Body of pancreas (tissue), 4 donors: ENCODE data around the gene CHCHD10.

ENCODE experiments used
- POLR2A ChIP-seq, 3 donors: fragments of 450-650 bp; IDR thresholded peaks; one replicate each; pipeline ENCODE4 v1.6.1; 2016; ENCODE audit warnings: antibody characterized with exemption in 3 of 3, mild to moderate bottlenecking in 2 of 3
- TF ChIP-seq, protein P1 (sequence below), 7 experiments: fragments of 450-650 bp in 4 of 7; fragments of 200-600 bp in 3 of 7; sonication (generic) in 3 of 7; IDR thresholded peaks; one replicate each; pipeline ENCODE4 v1.5.1; 2016 to 2019; ENCODE audit warnings: antibody characterized with exemption in 7 of 7

DNA sequence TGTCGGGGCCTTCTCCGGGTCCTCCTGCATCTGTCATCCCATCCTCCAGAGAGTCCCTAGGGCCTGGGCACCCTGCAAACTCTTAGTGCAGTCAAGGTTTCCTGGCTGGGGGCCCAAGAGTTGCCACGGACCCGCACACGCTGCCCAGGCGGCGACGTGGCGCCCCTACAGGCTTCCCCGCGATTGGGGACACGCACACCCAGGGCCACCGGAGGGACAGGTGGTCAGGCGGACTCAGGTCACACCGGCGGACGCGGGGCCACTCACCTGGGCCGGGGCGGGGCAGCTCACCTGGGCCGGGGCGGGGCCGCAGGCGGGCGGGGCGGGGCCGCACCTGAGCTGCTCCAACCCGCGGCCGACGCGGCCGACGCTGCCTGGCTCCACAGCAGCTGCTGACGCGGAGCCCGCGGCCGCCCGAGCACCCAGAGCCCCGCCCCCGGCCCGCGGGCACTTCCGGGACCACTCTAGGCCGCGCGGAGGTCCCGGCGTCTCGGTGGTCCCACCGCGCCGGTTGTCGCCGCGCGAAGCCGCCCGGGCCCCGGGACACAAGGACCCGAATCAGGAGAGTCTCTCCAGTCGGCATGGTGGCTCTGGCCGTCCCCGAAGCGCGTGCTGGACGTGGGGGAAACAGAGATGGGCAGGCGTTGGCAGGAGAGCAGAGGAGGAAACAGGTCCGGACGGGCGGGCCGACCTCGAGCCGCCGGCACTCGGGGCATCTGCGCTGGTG is 16.9 kb downstream of the CHCHD10 start, which contains the start of gene ZNF70:
- TF ChIP-seq, protein P1, sequence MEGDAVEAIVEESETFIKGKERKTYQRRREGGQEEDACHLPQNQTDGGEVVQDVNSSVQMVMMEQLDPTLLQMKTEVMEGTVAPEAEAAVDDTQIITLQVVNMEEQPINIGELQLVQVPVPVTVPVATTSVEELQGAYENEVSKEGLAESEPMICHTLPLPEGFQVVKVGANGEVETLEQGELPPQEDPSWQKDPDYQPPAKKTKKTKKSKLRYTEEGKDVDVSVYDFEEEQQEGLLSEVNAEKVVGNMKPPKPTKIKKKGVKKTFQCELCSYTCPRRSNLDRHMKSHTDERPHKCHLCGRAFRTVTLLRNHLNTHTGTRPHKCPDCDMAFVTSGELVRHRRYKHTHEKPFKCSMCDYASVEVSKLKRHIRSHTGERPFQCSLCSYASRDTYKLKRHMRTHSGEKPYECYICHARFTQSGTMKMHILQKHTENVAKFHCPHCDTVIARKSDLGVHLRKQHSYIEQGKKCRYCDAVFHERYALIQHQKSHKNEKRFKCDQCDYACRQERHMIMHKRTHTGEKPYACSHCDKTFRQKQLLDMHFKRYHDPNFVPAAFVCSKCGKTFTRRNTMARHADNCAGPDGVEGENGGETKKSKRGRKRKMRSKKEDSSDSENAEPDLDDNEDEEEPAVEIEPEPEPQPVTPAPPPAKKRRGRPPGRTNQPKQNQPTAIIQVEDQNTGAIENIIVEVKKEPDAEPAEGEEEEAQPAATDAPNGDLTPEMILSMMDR (IDR thresholded peaks at IDR 0.05): peak in 4 of 7 experiments; percentile 30 to 45 (median 39)
- TF ChIP-seq POLR2A (IDR thresholded peaks at IDR 0.05): peak; percentile 74 to 84 (median 82)
